NCI-H1417 treated with DMSO at 0.1 percent for 48 hours (cell line): ENCODE data around the gene AOPEP.

Source experiments
- DNase-seq: peaks from one replicate; lab custom pipeline; 2025; lab: John Stamatoyannopoulos, UW

The AOPEP gene

DNA sequence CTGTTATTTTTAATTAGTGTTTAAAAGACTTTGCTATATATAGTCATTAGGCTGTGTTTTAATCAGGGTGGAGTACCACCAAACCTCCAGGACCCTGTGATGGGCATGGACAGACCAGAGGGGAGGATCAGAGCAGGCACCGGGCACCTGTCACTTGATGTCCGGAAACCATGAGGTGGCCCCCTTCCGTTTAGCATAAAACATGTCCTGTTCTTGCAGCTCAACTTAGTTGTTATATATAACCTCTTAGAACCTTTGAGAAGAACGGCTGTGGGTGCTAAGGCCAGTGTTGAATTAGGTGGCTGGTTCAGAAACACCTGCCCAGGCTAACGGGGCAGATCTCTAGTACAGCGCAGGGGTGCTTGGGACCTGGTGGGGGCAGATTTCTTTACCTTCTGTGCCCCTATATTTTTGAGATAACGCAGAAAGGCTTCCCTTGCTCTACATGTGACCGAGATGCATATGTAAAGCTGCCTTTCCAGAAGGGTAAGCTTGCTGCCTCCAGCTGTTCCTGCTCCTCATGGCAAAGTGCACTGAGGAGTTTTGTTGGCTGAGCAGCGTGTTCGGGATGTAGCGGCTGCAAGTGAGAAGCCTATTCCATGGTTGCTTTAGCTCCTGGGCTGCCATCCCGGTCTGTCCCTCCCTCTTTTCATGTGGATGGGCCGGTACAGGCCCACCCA is 335.6 kb downstream of the AOPEP start:
- no peak for DNase-seq

GRCh38 chr9:95062596-95063065 is 336.1 kb downstream of the AOPEP start:
- DNase-seq, result no peak

GRCh38 chr9:95063300-95063699 is 336.8 kb downstream of the AOPEP start:
- no peak for DNase-seq

DNA sequence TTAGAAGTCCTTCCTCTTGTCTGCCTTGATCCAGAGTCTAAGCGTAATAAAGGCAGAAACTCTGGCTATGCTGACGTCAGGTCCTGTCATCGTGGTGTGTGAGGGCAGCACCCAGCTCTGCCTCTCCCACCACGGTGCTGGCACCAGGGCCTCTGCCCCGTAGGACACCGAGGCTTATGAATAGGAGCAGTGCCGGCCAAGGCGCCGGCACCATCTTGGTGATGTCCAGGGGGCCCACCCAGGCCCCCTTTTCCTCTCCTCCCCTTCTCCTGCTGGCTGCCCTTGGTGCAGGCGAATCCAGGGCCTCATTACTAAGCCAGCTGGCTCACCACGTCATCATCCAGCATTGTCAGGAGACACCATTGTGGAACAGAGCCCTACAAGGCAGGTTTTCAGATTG is 338.7 kb downstream of the AOPEP start:
- DNase-seq, result no peak

GRCh38 chr9:95067057-95067456 is 340.6 kb downstream of the AOPEP start:
- DNase-seq, result no peak

DNA sequence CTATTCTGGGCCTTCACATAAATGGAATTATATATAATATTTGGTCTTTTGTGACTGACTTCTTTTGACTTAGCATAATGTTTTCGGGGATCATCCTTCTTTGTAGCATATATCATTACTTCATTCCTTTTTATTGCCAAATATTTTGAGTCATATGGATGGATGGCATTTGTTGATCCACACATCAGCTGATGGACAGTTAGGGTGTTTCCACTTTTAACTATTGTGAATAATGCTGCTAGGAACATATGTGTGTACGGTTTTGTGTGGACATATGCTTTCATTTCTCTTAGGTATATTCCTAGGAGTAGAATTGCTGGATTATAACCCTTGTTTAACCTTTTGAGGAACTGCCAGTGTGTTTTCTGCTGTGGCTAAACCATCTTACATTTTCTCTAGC is 341.4 kb downstream of the AOPEP start:
- DNase-seq, result no peak

- no peak for DNase-seq
These were observed 344.1 kb downstream of the AOPEP start for GRCh38 chr9:95070549-95071021.

GRCh38 chr9:95071450-95071849 is 345.0 kb downstream of the AOPEP start:
- DNase-seq, result no peak

DNA sequence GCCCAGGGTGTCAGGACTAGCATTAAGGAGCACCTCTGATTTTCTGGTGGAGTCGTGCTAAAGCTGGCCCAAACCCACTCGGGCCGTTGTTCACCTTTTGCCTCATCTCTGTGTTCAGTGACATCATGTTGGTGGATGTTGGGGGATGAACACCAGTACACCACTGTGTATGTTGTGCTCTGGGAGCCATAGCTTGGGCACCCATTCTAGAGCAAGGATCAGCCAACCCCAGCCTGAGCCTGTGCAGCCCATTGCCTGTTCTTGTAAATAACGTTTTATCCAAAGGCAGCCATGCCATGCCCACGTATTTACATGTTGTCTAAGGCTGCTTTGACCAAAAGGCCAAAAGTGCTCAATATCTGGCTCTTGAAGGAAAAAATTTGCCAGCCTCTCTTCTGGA is 345.4 kb downstream of the AOPEP start:
- no peak for DNase-seq

- no peak for DNase-seq
These were observed 346.6 kb downstream of the AOPEP start for GRCh38 chr9:95073042-95073607.

- DNase-seq, result no peak
These were observed 347.4 kb downstream of the AOPEP start for GRCh38 chr9:95073918-95074317.

DNA sequence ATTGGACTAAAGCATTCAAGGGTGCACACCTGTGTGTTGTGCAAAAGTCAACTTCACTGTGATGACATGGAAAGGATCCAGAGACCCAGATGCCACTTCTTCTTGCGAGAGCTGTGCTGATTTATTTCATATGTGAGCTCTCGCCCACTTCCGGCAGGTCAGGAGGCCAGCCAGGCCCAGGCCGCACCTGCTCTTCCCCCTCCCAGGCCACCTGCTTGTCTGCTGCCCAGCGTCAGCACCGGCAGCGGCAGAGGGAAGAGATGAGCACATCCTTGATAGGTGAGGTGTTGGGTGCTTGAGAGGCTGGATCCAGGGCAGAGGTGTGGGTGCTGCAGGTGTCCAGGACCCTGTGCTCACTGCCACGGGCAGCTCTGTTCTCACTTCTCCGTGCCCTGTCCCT is 348.1 kb downstream of the AOPEP start:
- DNase-seq, result no peak

GRCh38 chr9:95075700-95076099 is 349.2 kb downstream of the AOPEP start:
- DNase-seq, result no peak

DNA sequence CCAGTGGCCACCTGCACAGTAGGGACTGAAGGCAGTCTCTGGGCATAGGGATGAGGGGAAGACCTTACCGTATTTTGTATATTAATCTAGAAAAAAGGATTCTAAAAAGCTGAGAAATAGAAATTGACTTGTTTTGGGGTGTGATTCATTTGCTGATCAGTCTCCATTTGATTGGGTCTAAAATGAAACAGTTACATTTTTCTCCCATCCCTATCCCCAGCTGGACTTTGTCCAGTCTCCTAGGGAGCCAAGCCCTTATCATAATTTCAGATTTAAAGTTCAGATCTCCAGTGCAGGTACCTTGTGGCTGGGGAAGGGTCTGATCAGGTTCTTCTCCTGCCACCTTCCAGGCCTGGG is 350.2 kb downstream of the AOPEP start:
- DNase-seq, result no peak

DNA sequence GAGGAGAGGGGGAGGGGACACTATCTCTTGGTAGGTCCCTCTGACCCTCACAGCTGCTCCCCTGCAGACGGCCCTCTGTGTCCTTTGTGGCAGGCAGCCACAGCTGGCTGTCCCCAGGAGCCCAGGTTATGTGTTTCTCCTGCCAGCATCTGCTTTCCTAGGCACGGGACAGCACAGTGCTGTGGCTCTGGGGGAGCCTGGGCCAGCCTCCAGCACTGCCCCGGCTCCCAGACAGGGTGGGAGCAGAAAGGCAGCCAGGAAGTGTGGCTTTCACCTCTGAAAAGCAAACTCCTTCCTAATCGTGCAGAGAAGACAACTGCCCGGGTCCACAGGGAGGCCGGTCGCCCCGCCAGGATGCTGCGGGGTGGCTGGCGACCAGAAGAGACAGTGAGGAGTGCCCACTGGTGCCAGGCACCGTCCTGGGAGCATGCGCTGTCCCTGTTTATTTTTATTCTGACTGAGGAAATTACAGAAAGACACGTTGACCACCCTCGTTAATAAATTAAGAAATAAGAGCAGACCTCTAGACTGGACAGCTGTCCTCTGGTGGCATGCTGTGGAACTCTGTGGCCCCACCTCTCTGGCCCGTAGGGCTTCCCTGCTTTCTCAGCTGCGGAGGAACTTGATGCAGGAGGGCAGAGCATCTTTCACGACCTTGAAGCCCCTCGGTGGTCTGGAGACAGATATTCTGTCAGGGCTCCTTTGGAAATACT is 350.7 kb downstream of the AOPEP start:
- DNase-seq, result no peak

GRCh38 chr9:95077766-95078370 is 351.4 kb downstream of the AOPEP start:
- DNase-seq, result no peak

DNA sequence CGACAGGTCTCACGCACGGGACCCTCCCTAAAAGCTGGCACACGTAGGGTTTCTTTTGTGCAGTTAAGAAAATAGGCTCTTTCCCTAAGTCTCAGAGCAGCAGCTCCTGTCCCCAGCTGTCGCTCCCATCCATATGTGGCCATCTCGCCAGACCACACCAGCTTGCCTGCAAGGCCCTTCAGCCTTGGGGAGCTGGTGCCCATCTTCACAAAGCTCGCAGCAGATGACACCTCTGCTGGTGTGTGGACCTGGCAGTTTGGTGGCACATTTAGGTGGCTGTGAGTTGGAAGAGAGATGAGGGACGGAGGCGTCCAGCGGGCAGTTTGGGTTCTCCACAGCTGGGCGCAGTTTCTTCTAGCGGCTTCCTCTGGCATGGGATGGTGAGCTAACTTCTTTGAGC is 352.0 kb downstream of the AOPEP start:
- DNase-seq, result no peak

DNA sequence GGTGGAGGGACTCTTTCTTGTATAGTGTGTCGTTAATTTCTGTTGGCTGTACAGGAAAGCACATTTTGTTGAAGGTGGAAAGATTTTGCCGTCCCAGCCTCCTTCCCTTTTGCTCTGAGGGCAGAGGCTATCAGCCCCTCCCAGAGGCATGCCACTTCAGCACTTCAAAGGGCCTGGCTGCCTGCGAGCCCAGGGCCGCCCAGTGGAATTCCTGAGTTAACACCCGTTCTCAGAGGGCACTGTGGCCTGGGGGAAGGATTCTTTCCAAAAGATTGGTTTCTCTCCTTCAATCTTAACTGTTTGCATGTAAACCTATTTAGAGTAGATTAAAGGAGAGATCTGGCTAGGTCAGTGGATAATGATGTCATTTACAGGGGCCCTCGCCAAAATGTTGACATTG is 352.4 kb downstream of the AOPEP start:
- DNase-seq, result no peak

GRCh38 chr9:95079461-95079860 is 353.0 kb downstream of the AOPEP start:
- no peak for DNase-seq

- no peak for DNase-seq
These were observed 354.6 kb downstream of the AOPEP start for GRCh38 chr9:95080961-95081647.

- DNase-seq, result no peak
These were observed 355.5 kb downstream of the AOPEP start for GRCh38 chr9:95081998-95082397.

DNA sequence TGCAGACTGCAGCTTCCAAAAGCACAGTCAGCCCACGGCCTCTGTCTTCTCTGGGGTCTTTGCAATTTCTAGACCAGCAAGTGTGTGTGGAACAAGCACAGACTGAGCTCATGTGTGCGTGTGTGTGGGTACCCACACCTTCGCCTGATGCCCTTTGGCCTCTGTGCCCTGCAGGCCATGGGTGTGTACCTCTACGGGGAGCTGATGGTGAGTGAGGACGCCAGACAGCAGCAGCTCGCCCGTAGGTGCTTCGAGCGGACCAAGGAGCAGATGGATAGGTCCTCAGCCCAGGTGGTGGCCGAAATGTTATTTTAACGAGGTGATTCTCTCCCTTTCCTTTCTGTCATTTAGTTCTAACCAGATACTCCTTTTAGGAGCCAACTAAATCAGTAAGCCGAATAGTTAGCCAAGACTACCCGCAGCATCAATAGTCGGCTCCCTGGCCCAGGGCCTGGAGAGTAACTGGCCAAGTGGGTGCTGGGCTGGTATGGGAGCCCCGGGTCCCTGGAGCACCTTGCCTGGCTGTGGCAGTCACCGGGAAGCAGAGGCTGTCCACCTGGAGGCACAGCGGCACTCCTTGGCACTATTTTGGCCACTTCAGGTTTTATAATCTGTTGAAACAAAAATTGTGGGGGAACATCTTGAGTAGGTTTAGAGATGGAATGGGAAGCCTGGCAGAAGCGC is 356.0 kb downstream of the AOPEP start:
- DNase-seq, result no peak
